Muscle of back (tissue), 11 donors: ENCODE measurements around the gene SHLD3. TPM values are rescaled to one million over a fixed set of nuclear protein-coding genes. Genes with fewer than 3 reads are reported as not detected.
"Not testable (repeated sequence)": the region's sequence is repeated elsewhere in the genome, so short reads cannot be mapped to it uniquely, and the experiment has no call there.

Source experiments
- DNase-seq, 3 donors: peaks; one replicate each; pipeline versions ENCODE4 v3.0.0 to v3.0.0-alpha.2; 2013
- polyA plus RNA-seq, 10 donors: library from polyadenylated mRNA; unstranded; fragments of 120-200 nt; gene quantifications; one replicate each; pipeline ENCODE4 v1.2.1, GENCODE V29; 2013; ENCODE audit not compliant: insufficient read length in 10 of 10

The SHLD3 gene
- polyA plus RNA-seq, 10 donors = 2.4 to 3.8 (median 2.9) TPM

GRCh38 chr5:65676056-65676455, 51.2 kb downstream of the SHLD3 start:
- not testable (repeated sequence) for DNase-seq

Other genes with a start within 250 kb of the SHLD3 start
- 1 to 10 TPM in 9 of 10 donors, under 1 TPM in 1; 0.75 to 3.4 (median 1.2) TPM for gene ADAMTS6, start 143.1 kb upstream of the SHLD3 start, polyA plus RNA-seq
- 10 to 100 TPM; 10.8 to 28.6 (median 18.5) TPM for gene CENPK, start 61.9 kb upstream of the SHLD3 start, polyA plus RNA-seq
- gene PPWD1, start 61.7 kb upstream of the SHLD3 start, polyA plus RNA-seq = 10 to 100 TPM; 31.7 to 66.5 (median 40.2) TPM
- 10 to 100 TPM; 16.5 to 23.3 (median 19.4) TPM for gene TRIM23, start 694 bp upstream of the SHLD3 start, polyA plus RNA-seq
- 10 to 100 TPM; 14.0 to 26.1 (median 21.1) TPM for gene TRAPPC13, start within 50 bp of the SHLD3 start, polyA plus RNA-seq
- gene SGTB, start 97.1 kb downstream of the SHLD3 start, polyA plus RNA-seq = 10 to 100 TPM in 2 of 10 donors, 1 to 10 TPM in 8; 6.4 to 12.1 (median 8.7) TPM
- gene NLN, start 97.2 kb downstream of the SHLD3 start, polyA plus RNA-seq = 10 to 100 TPM; 14.2 to 26.6 (median 17.7) TPM